H1 (cell line): ENCODE results near the gene RPL22L1. TPM values are rescaled to one million over a fixed set of nuclear protein-coding genes. Genes with fewer than 3 reads are reported as not detected.

ENCODE experiments used
- CTCF ChIA-PET: fragments of 300-600 bp; sonication (Branson Sonifier 250); formaldehyde crosslinking; loops from one replicate; lab custom pipeline; 2021; ENCODE audit not compliant: partially characterized antibody; lab: Charles Lee
- POLR2A ChIA-PET: fragments of 300-600 bp; sonication (Branson Sonifier 250); formaldehyde crosslinking; loops from one replicate; lab custom pipeline; 2021; ENCODE audit warnings: inconsistent platforms; ENCODE audit not compliant: partially characterized antibody; lab: Charles Lee
- DNase-seq, 2 experiments: peaks; one replicate each; pipeline versions ENCODE4 v3.0.0 to v3.0.0-alpha.2; 2010 to 2022; ENCODE audit warnings: low spot score in 2 of 2, low read depth in 1 of 2, mixed read lengths in 1 of 2
- FAIRE-seq: peaks from 2 replicates; lab custom pipeline; 2011; peaks lifted over from hg19 to GRCh38; lab: Jason Lieb, UNC
- H2AFZ ChIP-seq: 2 replicates; pipeline ENCODE4 v1.8.1; 2012; ENCODE audit warnings: low read length, inconsistent platforms
- H2AK5ac ChIP-seq: 2 replicates; pipeline ENCODE4 v1.6.1; 2013; ENCODE audit warnings: low read depth, low read length
- H2BK120ac ChIP-seq: replicated peaks from 2 replicates; pipeline ENCODE3; 2013; ENCODE audit warnings: low read depth, low read length, inconsistent platforms
- H2BK12ac ChIP-seq: 2 replicates; pipeline ENCODE4 v1.6.1; 2013; ENCODE audit warnings: low read depth, low read length
- H2BK15ac ChIP-seq: 2 replicates; pipeline ENCODE4 v1.6.1; 2013; ENCODE audit warnings: low read length
- H2BK20ac ChIP-seq: 2 replicates; pipeline ENCODE4 v1.6.1; 2013; ENCODE audit warnings: low read length
- H2BK5ac ChIP-seq: 2 replicates; pipeline ENCODE4 v1.6.1; 2013; ENCODE audit warnings: low read depth, low read length
- H3K14ac ChIP-seq: 2 replicates; pipeline ENCODE4 v1.6.1; 2013; ENCODE audit warnings: inconsistent platforms; ENCODE audit not compliant: insufficient read length
- H3K18ac ChIP-seq: 2 replicates; pipeline ENCODE4 v1.6.1; 2013; ENCODE audit warnings: low read length; ENCODE audit errors: extremely low read depth
- H3K23ac ChIP-seq: 2 replicates; pipeline ENCODE4 v1.6.1; 2013; ENCODE audit warnings: inconsistent platforms; ENCODE audit not compliant: insufficient read length
- H3K23me2 ChIP-seq: 2 replicates; pipeline ENCODE4 v1.6.1; 2013; ENCODE audit warnings: low read depth, low read length
- H3K27ac ChIP-seq: 2 replicates; pipeline ENCODE4 v1.6.1; 2011; ENCODE audit warnings: low read depth, low read length, inconsistent platforms
- H3K27me3 ChIP-seq, 4 experiments: replicated peaks in 1 of 4; 1 replicate in 1 of 4; 2 replicates in 3 of 4; pipeline versions ENCODE4 v1.6.1 to v1.8.1; 2011 to 2013; ENCODE audit warnings: low read length in 3 of 4, mild to moderate bottlenecking in 3 of 4, inconsistent platforms in 2 of 4, mixed read lengths in 2 of 4, moderate library complexity in 1 of 4; ENCODE audit not compliant: control insufficient read depth in 3 of 4, insufficient read depth in 3 of 4; ENCODE audit errors: extremely low read depth in 1 of 4
- H3K36me3 ChIP-seq, 4 experiments: 2 replicates each; pipeline versions ENCODE4 v1.6.1 to v1.8.1; 2011 to 2013; ENCODE audit warnings: mild to moderate bottlenecking in 4 of 4, low read length in 3 of 4, moderate library complexity in 2 of 4, control low read depth in 1 of 4, inconsistent platforms in 1 of 4; ENCODE audit not compliant: insufficient read depth in 4 of 4, control insufficient read depth in 2 of 4
- H3K4ac ChIP-seq: replicated peaks from 2 replicates; pipeline ENCODE3; 2013; ENCODE audit warnings: low read length, low read depth, mixed read lengths, inconsistent platforms; ENCODE audit not compliant: insufficient read length
- H3K4me1 ChIP-seq, 4 experiments: replicated peaks in 1 of 4; 1 replicate in 1 of 4; 2 replicates in 3 of 4; pipeline versions ENCODE4 v1.6.1 to v1.8.1; 2011 to 2013; ENCODE audit warnings: low read length in 3 of 4, inconsistent platforms in 2 of 4, mixed read lengths in 1 of 4; ENCODE audit not compliant: insufficient read depth in 4 of 4, control insufficient read depth in 3 of 4
- H3K4me2 ChIP-seq, 2 experiments: 2 replicates each; pipeline versions ENCODE4 v1.6.1 to v1.8.1; 2011 to 2013; ENCODE audit warnings: low read depth in 2 of 2, low read length in 2 of 2, control low read depth in 1 of 2, inconsistent platforms in 1 of 2, mild to moderate bottlenecking in 1 of 2; ENCODE audit not compliant: insufficient read depth in 1 of 2
- H3K4me3 ChIP-seq, 4 experiments: fragments of 200-600, 300-600 bp in 1 of 4; sonication (generic), shearing (Covaris generic), sonication (Bioruptor Twin) in 1 of 4; 2 replicates each; pipeline versions ENCODE4 v1.5.1 to v1.8.1; 2011 to 2016; ENCODE audit warnings: low read length in 4 of 4, low read depth in 3 of 4, control low read depth in 2 of 4, inconsistent platforms in 2 of 4, mild to moderate bottlenecking in 2 of 4, mixed read lengths in 1 of 4, moderate library complexity in 1 of 4; ENCODE audit not compliant: insufficient read depth in 2 of 4; ENCODE audit errors: extremely low read depth in 1 of 4
- H3K56ac ChIP-seq: replicated peaks from 2 replicates; pipeline ENCODE3; 2013; ENCODE audit warnings: low read depth, mild to moderate bottlenecking, mixed read lengths, low read length, inconsistent platforms; ENCODE audit not compliant: insufficient read length
- H3K79me1 ChIP-seq: 2 replicates; pipeline ENCODE4 v1.6.1; 2013; ENCODE audit warnings: low read depth, low read length, control low read depth
- H3K79me2 ChIP-seq, 2 experiments: 2 replicates each; pipeline versions ENCODE4 v1.6.1 to v1.8.1; 2012 to 2013; ENCODE audit warnings: low read length in 2 of 2, mild to moderate bottlenecking in 2 of 2, inconsistent platforms in 1 of 2; ENCODE audit not compliant: insufficient read depth in 2 of 2, control insufficient read depth in 1 of 2
- H3K9ac ChIP-seq, 4 experiments: replicated peaks in 1 of 4; 1 replicate in 1 of 4; 2 replicates in 3 of 4; pipeline versions ENCODE4 v1.6.1 to v1.8.1; 2011 to 2013; ENCODE audit warnings: low read depth in 3 of 4, low read length in 3 of 4, control low read depth in 2 of 4, mild to moderate bottlenecking in 2 of 4, moderate library complexity in 2 of 4, inconsistent platforms in 1 of 4; ENCODE audit errors: extremely low read depth in 1 of 4
- H3K9me3 ChIP-seq, 2 experiments: 2 replicates each; pipeline versions ENCODE4 v1.6.1 to v1.8.1; 2012 to 2013; ENCODE audit warnings: mild to moderate bottlenecking in 2 of 2, moderate library complexity in 2 of 2, control low read depth in 1 of 2, inconsistent platforms in 1 of 2, low read depth in 1 of 2, low read length in 1 of 2, mixed read lengths in 1 of 2; ENCODE audit not compliant: insufficient read depth in 2 of 2
- H4K20me1 ChIP-seq, 2 experiments: replicated peaks in 1 of 2; 2 replicates each; pipeline versions ENCODE3 to v1.8.1; 2011 to 2013; ENCODE audit warnings: inconsistent platforms in 2 of 2, low read length in 2 of 2, mild to moderate bottlenecking in 1 of 2; ENCODE audit not compliant: insufficient read depth in 2 of 2, control insufficient read depth in 1 of 2
- H4K5ac ChIP-seq: 2 replicates; pipeline ENCODE4 v1.6.1; 2013; ENCODE audit warnings: low read length, low read depth, mixed read lengths, inconsistent platforms; ENCODE audit not compliant: insufficient read length
- H4K8ac ChIP-seq: 2 replicates; pipeline ENCODE4 v1.8.0; 2013; ENCODE audit warnings: mild to moderate bottlenecking, moderate library complexity, low read length, inconsistent platforms; ENCODE audit not compliant: insufficient read depth; ENCODE audit errors: extremely low read depth
- H4K91ac ChIP-seq: replicated peaks from 2 replicates; pipeline ENCODE3; 2013; ENCODE audit warnings: low read length, mixed read lengths, inconsistent platforms; ENCODE audit not compliant: insufficient read length
- BACH1 ChIP-seq: IDR thresholded peaks from 2 replicates; pipeline ENCODE4 v1.6.1; 2012; ENCODE audit warnings: low read length, improper control_type of control experiment
- CTBP2 ChIP-seq: IDR thresholded peaks from 2 replicates; pipeline ENCODE4 v1.7.0; 2011; ENCODE audit warnings: borderline replicate concordance, mild to moderate bottlenecking, moderate library complexity, mixed read lengths, low read length; ENCODE audit not compliant: insufficient read depth, insufficient read length
- EP300 ChIP-seq, 2 experiments: IDR thresholded peaks; 1 replicate in 1 of 2; 2 replicates in 1 of 2; pipeline ENCODE4 v1.6.1; 2011 to 2012; ENCODE audit warnings: low read depth in 2 of 2, low read length in 2 of 2, mild to moderate bottlenecking in 2 of 2, borderline replicate concordance in 1 of 2, inconsistent platforms in 1 of 2, moderate library complexity in 1 of 2
- KDM4A ChIP-seq: IDR thresholded peaks from one replicate; pipeline ENCODE4 v1.7.1; 2012; ENCODE audit warnings: low read depth, mild to moderate bottlenecking, moderate library complexity, low read length, inconsistent platforms; ENCODE audit not compliant: severe bottlenecking
- MAFK ChIP-seq: IDR thresholded peaks from 2 replicates; pipeline ENCODE4 v1.6.1; 2012; ENCODE audit warnings: low read depth, mild to moderate bottlenecking, improper control_type of control experiment, low read length
- POLR2A ChIP-seq, 2 experiments: IDR thresholded peaks; 1 replicate in 1 of 2; 2 replicates in 1 of 2; pipeline ENCODE4 v1.6.1; 2011; ENCODE audit warnings: low read depth in 2 of 2, low read length in 2 of 2, mild to moderate bottlenecking in 2 of 2; ENCODE audit errors: control extremely low read depth in 1 of 2
- SIRT6 ChIP-seq: IDR thresholded peaks from one replicate; pipeline ENCODE4 v1.7.1; 2012; ENCODE audit warnings: low read length, inconsistent platforms
- SP1 ChIP-seq: IDR thresholded peaks from 2 replicates; pipeline ENCODE4 v1.6.1; 2011; ENCODE audit warnings: low read depth, low read length
- TAF7 ChIP-seq: optimal IDR thresholded peaks from 2 replicates; pipeline ENCODE3; 2011; ENCODE audit warnings: low read depth, mild to moderate bottlenecking, inconsistent platforms, low read length, moderate library complexity, borderline replicate concordance
- TEAD4 ChIP-seq: IDR thresholded peaks from 2 replicates; pipeline ENCODE4 v1.6.1; 2012; ENCODE audit warnings: low read depth, low read length, inconsistent platforms, mixed read lengths
- WGBS, 2 experiments: shearing (Covaris generic) in 1 of 2; methylation state at CpG; one replicate each; pipeline versions ENCODE4 v1.1.6 to v1.1.7; 2013 to 2015; ENCODE audit warnings: low lambda C conversion rate in 2 of 2, mixed read lengths in 2 of 2, inconsistent platforms in 1 of 2, low coverage in 1 of 2, missing lambda C conversion rate in 1 of 2; ENCODE audit not compliant: insufficient replicate concordance in 2 of 2, insufficient coverage in 1 of 2, insufficient read length in 1 of 2; ENCODE audit errors: extremely low coverage in 1 of 2, missing lambda C conversion rate in 1 of 2; 5-methylcytosine and 5-hydroxymethylcytosine counted together
- polyA plus RNA-seq, 7 experiments: library from polyadenylated mRNA; depleted of rRNA in 3 of 7; stranded (reverse) in 5 of 7; unstranded in 2 of 7; fragments of >200 nt in 5 of 7; fragments of 200-250 nt in 2 of 7; gene quantifications; 1 replicate in 5 of 7; 2 replicates in 1 of 7; 4 replicates in 1 of 7; pipeline versions ENCODE4 v1.2.1 to v1.2.3, GENCODE V29; 2011 to 2013; ENCODE audit warnings: missing spikeins in 2 of 7, mixed read lengths in 2 of 7
- total RNA-seq: library from RNA; stranded (reverse); fragmentation: NEBNext Ultra II Directional; extraction: Animal tissue kit (Norgen Biotek cat#: 25700); gene quantifications from 2 replicates; pipeline ENCODE4 v1.2.1, GENCODE V29; 2021

Gene RPL22L1
- total and polyA plus RNA-seq, 2 of the 8 experiments (the other 6 are each of a cell fraction or from before 2014, with no cell fraction given): 99.9 to 280 TPM

- H2BK20ac ChIP-seq: no peak overlapping the region
- no peak overlapping the region for H2AFZ ChIP-seq
- H4K91ac ChIP-seq: no peak overlapping the region
- H3K36me3 ChIP-seq: no peaks in the 10 kb centered on the region; a peak in 1 of 8 replicates
- WGBS, 2 experiments: 100% methylated on average over 1 of the region's 1 CpG; no CpG with 5 or more reads in 1 of the 2 experiments
- ChIA-PET POLR2A (no interaction called here), CTCF (interaction anchor here (0.7 kb wide), 1 partner anchor 84 kb away, joined by 3 read pairs; no protein-coding TSS in a partner anchor)
- H2BK5ac ChIP-seq: no peak overlapping the region
- H3K56ac ChIP-seq: no peak overlapping the region
- H3K14ac ChIP-seq: no peak overlapping the region
- H3K9me3 ChIP-seq: 0 out of 4 replicates have a peak, but pooled peaks cover 2% of the 10 kb centered on the region in 2 experiments
- H3K4me1 ChIP-seq: no peaks in the 10 kb centered on the region
- no peak overlapping the region for H3K9ac ChIP-seq
- DNase-seq (no peak), FAIRE-seq (no peak)
- H3K27ac ChIP-seq: no peak overlapping the region
- no peak overlapping the region for H3K4me2 ChIP-seq
- no peaks in the 10 kb centered on the region for H3K79me1 ChIP-seq
- peaks cover 0 to 1% of the 10 kb centered on the region in 2 experiments for H4K20me1 ChIP-seq
- no peaks in the 10 kb centered on the region for H3K23me2 ChIP-seq
- H2BK12ac ChIP-seq: no peak overlapping the region
- no peak overlapping the region for H4K5ac ChIP-seq
- no peak overlapping the region for H3K23ac ChIP-seq
- TF ChIP-seq TEAD4: no peak
- no peak for TF ChIP-seq TAF7
- no peak for TF ChIP-seq BACH1
- no peak for TF ChIP-seq CTBP2
- TF ChIP-seq SIRT6: no peak
- no peak for TF ChIP-seq KDM4A
- no peak for TF ChIP-seq POLR2A (IDR thresholded peaks at IDR 0.05; ENCODE audit: control extremely low read depth in 1 of 2, low read depth in 2 of 2, low read length in 2 of 2)
- TF ChIP-seq EP300 (IDR thresholded peaks at IDR 0.05; ENCODE audit: borderline replicate concordance in 1 of 2, low read depth in 2 of 2, low read length in 2 of 2): no peak
- TF ChIP-seq MAFK: no peak
- TF ChIP-seq SP1: no peak
- H3K18ac ChIP-seq: no peak overlapping the region
- no peak overlapping the region for H2BK15ac ChIP-seq
- no peak overlapping the region for H4K8ac ChIP-seq
- H3K79me2 ChIP-seq: no peaks in the 10 kb centered on the region
- no peak overlapping the region for H2BK120ac ChIP-seq
- no peak overlapping the region for H2AK5ac ChIP-seq
- no peak overlapping the region for H3K4me3 ChIP-seq
- no peaks in the 10 kb centered on the region for H3K27me3 ChIP-seq
- no peak overlapping the region for H3K4ac ChIP-seq
Measured at GRCh38 chr3:170899455-170899854, 29.5 kb upstream of the RPL22L1 start.
